Testis (tissue), 2 donors: ENCODE data around the gene PSMG4.

Experiments used
- CTCF ChIP-seq, 3 experiments: fragments of 450-650 bp in 2 of 3; fragments of 200-600 bp in 1 of 3; sonication (generic) in 1 of 3; IDR thresholded peaks; one replicate each; pipeline ENCODE4 v1.5.1; 2016 to 2019; ENCODE audit warnings: antibody characterized with exemption in 3 of 3, mild to moderate bottlenecking in 2 of 3, moderate library complexity in 1 of 3
- POLR2A ChIP-seq: fragments of 450-650 bp; IDR thresholded peaks from one replicate; pipeline ENCODE4 v1.6.1; 2017; ENCODE audit warnings: antibody characterized with exemption, mild to moderate bottlenecking, moderate library complexity

GRCh38 chr6:3280091-3280490 is 21.3 kb downstream of the PSMG4 start:
- TF ChIP-seq CTCF (IDR thresholded peaks at IDR 0.05): no peak
- no peak for TF ChIP-seq POLR2A
